DND-41 (cell line): ENCODE data around the gene IRS2.

Experiments used
- ATAC-seq: fragments of 200-7000 bp; cut with Tn5 transposase; 3 replicates; pipeline ENCODE4 v1.9.1; 2021; ENCODE audit warnings: low read depth; ENCODE audit not compliant: insufficient read depth
- DNase-seq: peaks from one replicate; pipeline ENCODE4 v3.0.0-alpha.2; 2020
- H2AFZ ChIP-seq: 2 replicates; pipeline ENCODE4 v1.6.0; 2012; ENCODE audit warnings: low read depth, low read length
- H3K27ac ChIP-seq: 2 replicates; pipeline ENCODE4 v1.5.1; 2012; ENCODE audit warnings: low read length, inconsistent platforms
- H3K27me3 ChIP-seq: fragments of 200-600 bp; sonication (generic); 2 replicates; pipeline ENCODE4 v1.6.0; 2012; ENCODE audit warnings: low read length, mild to moderate bottlenecking, inconsistent platforms; ENCODE audit not compliant: insufficient read depth, poor library complexity
- H3K36me3 ChIP-seq: 2 replicates; pipeline ENCODE4 v1.5.1; 2012; ENCODE audit warnings: low read length, inconsistent platforms; ENCODE audit not compliant: insufficient read depth
- H3K4me1 ChIP-seq: 2 replicates; pipeline ENCODE4 v1.5.1; 2012; ENCODE audit warnings: mild to moderate bottlenecking, low read length; ENCODE audit not compliant: insufficient read depth
- H3K4me2 ChIP-seq: 2 replicates; pipeline ENCODE4 v1.6.0; 2012; ENCODE audit warnings: mild to moderate bottlenecking, moderate library complexity, low read length, inconsistent platforms; ENCODE audit not compliant: insufficient read depth
- H3K4me3 ChIP-seq, 2 experiments: fragments of 200-600 bp in 1 of 2; shearing (Covaris generic) in 1 of 2; 2 replicates each; pipeline ENCODE4 v1.5.1; 2012 to 2016; ENCODE audit warnings: inconsistent platforms in 2 of 2, low read length in 2 of 2, mild to moderate bottlenecking in 2 of 2, low read depth in 1 of 2, moderate library complexity in 1 of 2
- H3K79me2 ChIP-seq: 2 replicates; pipeline ENCODE4 v1.6.0; 2012; ENCODE audit warnings: low read length, inconsistent platforms; ENCODE audit not compliant: insufficient read depth
- H3K9ac ChIP-seq: 2 replicates; pipeline ENCODE4 v1.6.0; 2012; ENCODE audit warnings: low read depth, mild to moderate bottlenecking, inconsistent platforms, low read length, moderate library complexity
- H3K9me3 ChIP-seq: 2 replicates; pipeline ENCODE4 v1.5.1; 2012; ENCODE audit warnings: low read length, moderate library complexity, mild to moderate bottlenecking, inconsistent platforms; ENCODE audit not compliant: insufficient read depth, severe bottlenecking
- H4K20me1 ChIP-seq: 2 replicates; pipeline ENCODE4 v1.6.0; 2012; ENCODE audit warnings: low read length; ENCODE audit not compliant: insufficient read depth
- EZH2 ChIP-seq: IDR thresholded peaks from 3 replicates; pipeline ENCODE4 v1.6.1; 2012; ENCODE audit warnings: borderline replicate concordance, low read depth, mild to moderate bottlenecking, moderate library complexity, low read length, inconsistent platforms; ENCODE audit not compliant: severe bottlenecking
- TF ChIP-seq, protein P1 (sequence below): IDR thresholded peaks from 2 replicates; pipeline ENCODE4 v1.5.1; 2012; ENCODE audit warnings: borderline replicate concordance, low read length, moderate library complexity, mild to moderate bottlenecking; ENCODE audit not compliant: poor library complexity, severe bottlenecking; ENCODE audit errors: extremely low read depth

IRS2 gene

DNA sequence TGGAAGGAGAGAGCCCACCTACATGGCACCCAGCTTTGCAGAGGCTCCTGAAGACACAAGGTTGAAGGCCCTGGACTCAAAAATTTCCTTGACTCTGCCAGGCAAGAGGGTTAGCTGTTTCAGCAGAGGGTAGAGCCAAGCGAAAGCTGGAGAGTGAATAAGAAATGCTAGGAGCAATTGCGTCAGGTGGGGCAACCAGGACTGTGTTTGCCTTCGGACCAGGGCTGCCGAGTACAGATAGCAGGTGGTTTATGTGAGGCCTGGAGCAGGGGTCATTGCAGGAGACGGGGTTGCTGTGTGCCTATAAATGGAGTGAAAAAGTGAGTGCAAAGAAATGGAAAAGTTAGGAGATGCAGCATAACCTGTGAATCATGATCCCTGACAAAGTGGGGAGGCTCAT, 59.1 kb downstream of the IRS2 start:
- ATAC-seq, result no peak
- peaks cover 96% of the 10 kb centered on the region for H3K79me2 ChIP-seq
- TF ChIP-seq, protein P1, sequence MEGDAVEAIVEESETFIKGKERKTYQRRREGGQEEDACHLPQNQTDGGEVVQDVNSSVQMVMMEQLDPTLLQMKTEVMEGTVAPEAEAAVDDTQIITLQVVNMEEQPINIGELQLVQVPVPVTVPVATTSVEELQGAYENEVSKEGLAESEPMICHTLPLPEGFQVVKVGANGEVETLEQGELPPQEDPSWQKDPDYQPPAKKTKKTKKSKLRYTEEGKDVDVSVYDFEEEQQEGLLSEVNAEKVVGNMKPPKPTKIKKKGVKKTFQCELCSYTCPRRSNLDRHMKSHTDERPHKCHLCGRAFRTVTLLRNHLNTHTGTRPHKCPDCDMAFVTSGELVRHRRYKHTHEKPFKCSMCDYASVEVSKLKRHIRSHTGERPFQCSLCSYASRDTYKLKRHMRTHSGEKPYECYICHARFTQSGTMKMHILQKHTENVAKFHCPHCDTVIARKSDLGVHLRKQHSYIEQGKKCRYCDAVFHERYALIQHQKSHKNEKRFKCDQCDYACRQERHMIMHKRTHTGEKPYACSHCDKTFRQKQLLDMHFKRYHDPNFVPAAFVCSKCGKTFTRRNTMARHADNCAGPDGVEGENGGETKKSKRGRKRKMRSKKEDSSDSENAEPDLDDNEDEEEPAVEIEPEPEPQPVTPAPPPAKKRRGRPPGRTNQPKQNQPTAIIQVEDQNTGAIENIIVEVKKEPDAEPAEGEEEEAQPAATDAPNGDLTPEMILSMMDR, result no peak
- no peak for TF ChIP-seq EZH2

DNA sequence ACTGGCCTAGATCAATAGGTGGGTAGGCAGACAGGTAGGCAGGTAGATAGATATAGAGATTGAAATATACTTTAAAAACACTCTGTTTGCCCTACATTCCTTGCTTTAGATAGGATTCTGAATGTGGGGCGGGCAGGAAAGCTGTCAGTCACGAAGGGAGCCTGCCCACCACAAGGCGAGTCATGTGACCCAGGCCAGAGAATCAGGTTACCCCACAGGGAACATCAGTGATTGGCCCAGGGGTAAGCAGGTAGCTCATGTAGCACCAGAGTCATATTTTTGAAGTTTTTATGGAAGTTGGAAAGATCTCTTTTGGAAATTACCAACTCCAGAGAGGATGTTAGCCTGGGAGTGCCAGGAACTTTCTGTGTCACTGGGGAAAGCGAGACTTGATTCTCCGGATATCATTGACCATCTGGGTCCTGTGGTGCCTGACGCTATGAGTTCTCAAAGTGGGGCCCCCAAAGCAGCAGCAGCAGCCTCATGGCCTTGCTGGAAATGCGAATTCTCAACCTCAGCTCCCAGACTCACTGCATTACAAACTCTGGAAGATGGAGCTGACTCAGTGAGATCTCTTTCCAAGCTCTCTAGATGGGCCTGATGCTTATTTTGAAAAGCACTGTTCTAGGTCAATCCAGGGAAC, 60.3 kb downstream of the IRS2 start:
- DNase-seq, result no peak
- peaks cover 100% of the 10 kb centered on the region for H3K79me2 ChIP-seq
- H3K4me2 ChIP-seq, result peak overlapping the region; percentile 66
- H3K27ac ChIP-seq, result peak overlapping the region; percentile 1; the same call in 1 of the 2 replicates
- peaks cover 84% of the 10 kb centered on the region for H3K4me1 ChIP-seq
- no peak overlapping the region for H3K9ac ChIP-seq
- H3K27me3 ChIP-seq, result no peaks in the 10 kb centered on the region
- TF ChIP-seq, protein P1, result no peak
- TF ChIP-seq EZH2, result no peak
- H3K36me3 ChIP-seq, result peaks cover 56% of the 10 kb centered on the region
- peaks cover 60% of the 10 kb centered on the region for H4K20me1 ChIP-seq
- ATAC-seq, result no peak
- peak overlapping the region in 1 of 2 experiments; percentile 35; a peak in 1 of 4 replicates for H3K4me3 ChIP-seq
- no peak overlapping the region for H2AFZ ChIP-seq
- H3K9me3 ChIP-seq, result no peaks in the 10 kb centered on the region

More for the DNA sequence above, 59.1 kb downstream of the IRS2 start:
- Histone ChIP-seq H3K27ac (peak overlapping the region; percentile 93), H2AFZ (no peak overlapping the region), H3K9ac (peak overlapping the region; percentile 66; the same call in 1 of the 2 replicates), H4K20me1 (peaks cover 55% of the 10 kb centered on the region), H3K4me2 (peak overlapping the region; percentile 66), H3K27me3 (no peaks in the 10 kb centered on the region), H3K4me1 (peaks cover 81% of the 10 kb centered on the region), H3K36me3 (peaks cover 52% of the 10 kb centered on the region), H3K4me3 (peak overlapping the region in 1 of 2 experiments; percentile 73; a peak in 2 of 4 replicates), H3K9me3 (no peaks in the 10 kb centered on the region)
- DNase-seq, result no peak

DNA sequence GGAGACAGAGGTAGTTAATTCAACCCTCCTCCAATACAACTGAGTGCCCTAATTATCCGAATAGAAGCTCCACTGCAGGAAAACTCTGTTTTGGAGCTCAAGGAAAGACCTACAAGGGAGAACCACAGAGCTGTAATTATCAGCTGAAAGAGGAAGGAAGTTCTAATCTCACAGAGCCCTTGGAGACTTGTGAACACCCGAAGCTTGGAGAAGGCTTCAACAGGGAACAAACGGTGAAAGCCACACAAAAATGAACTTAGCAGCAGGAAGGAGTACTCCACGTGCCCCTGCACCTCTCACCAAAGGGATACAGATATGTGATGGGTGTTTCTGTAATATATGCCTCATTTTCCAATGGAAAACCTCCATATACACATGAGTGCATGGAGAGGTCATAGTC, 61.1 kb downstream of the IRS2 start:
- Histone ChIP-seq H2AFZ (no peak overlapping the region), H4K20me1 (peaks cover 60% of the 10 kb centered on the region), H3K4me1 (peaks cover 91% of the 10 kb centered on the region), H3K9me3 (no peaks in the 10 kb centered on the region), H3K4me2 (peak overlapping the region; percentile 66), H3K9ac (no peak overlapping the region), H3K36me3 (peaks cover 56% of the 10 kb centered on the region), H3K4me3 (peak overlapping the region in 1 of 2 experiments; percentile 35; a peak in 1 of 4 replicates), H3K27me3 (no peaks in the 10 kb centered on the region), H3K79me2 (peaks cover 100% of the 10 kb centered on the region), H3K27ac (peak overlapping the region; percentile 22; the same call in 1 of the 2 replicates)
- TF ChIP-seq, protein P1, result no peak
- TF ChIP-seq EZH2, result no peak
- ATAC-seq, result no peak
- no peak for DNase-seq
